Neuron (in vitro differentiated cells): ENCODE data around the gene MID1.

ENCODE experiments used
- H2AFZ ChIP-seq: one replicate; pipeline ENCODE4 v1.6.1; 2013; ENCODE audit warnings: low read depth, mild to moderate bottlenecking, inconsistent platforms, low read length, moderate library complexity
- H3K27me3 ChIP-seq: one replicate; pipeline ENCODE4 v1.6.1; 2013; ENCODE audit warnings: low read length; ENCODE audit not compliant: insufficient read depth
- H3K36me3 ChIP-seq: one replicate; pipeline ENCODE4 v1.6.1; 2013; ENCODE audit warnings: low read length; ENCODE audit not compliant: insufficient read depth
- H3K4me1 ChIP-seq: one replicate; pipeline ENCODE4 v1.6.1; 2013; ENCODE audit warnings: low read length; ENCODE audit not compliant: insufficient read depth
- H3K4me3 ChIP-seq: 2 replicates; pipeline ENCODE4 v1.5.1; 2013; ENCODE audit warnings: mild to moderate bottlenecking, low read length, moderate library complexity
- H3K9me3 ChIP-seq: one replicate; pipeline ENCODE4 v1.6.1; 2013; ENCODE audit warnings: low read length

MID1 gene

DNA sequence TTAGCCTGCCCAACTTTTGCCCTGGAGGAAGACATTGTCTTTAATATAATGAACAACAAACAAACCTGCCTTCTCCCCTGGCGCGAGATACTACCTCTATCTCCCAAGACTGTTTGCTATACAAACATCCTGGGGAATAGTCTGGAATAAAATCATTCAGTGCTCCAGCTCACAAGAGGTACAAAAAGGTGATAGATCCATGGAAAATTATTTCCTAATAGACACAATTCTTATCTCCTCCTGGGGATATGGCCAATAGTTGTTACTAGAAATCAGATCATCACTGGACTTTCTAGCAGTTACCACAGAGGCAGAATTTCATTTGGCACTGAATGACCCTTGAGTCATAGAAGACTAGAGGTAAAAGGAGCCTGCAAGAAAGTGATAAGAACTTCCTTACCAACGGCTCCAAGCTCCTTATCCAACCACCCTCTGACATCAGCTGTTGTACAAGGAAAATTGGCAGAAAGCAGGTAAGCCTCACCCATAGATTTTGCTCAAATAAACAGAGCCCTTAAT, 38.1 kb downstream of the MID1 start:
- no peak overlapping the region for H2AFZ ChIP-seq
- H3K4me3 ChIP-seq = no peak overlapping the region
- peaks cover 24% of the 10 kb centered on the region for H3K4me1 ChIP-seq
- peaks cover 13% of the 10 kb centered on the region for H3K36me3 ChIP-seq
- H3K27me3 ChIP-seq = no peaks in the 10 kb centered on the region
- H3K9me3 ChIP-seq = no peaks in the 10 kb centered on the region

DNA sequence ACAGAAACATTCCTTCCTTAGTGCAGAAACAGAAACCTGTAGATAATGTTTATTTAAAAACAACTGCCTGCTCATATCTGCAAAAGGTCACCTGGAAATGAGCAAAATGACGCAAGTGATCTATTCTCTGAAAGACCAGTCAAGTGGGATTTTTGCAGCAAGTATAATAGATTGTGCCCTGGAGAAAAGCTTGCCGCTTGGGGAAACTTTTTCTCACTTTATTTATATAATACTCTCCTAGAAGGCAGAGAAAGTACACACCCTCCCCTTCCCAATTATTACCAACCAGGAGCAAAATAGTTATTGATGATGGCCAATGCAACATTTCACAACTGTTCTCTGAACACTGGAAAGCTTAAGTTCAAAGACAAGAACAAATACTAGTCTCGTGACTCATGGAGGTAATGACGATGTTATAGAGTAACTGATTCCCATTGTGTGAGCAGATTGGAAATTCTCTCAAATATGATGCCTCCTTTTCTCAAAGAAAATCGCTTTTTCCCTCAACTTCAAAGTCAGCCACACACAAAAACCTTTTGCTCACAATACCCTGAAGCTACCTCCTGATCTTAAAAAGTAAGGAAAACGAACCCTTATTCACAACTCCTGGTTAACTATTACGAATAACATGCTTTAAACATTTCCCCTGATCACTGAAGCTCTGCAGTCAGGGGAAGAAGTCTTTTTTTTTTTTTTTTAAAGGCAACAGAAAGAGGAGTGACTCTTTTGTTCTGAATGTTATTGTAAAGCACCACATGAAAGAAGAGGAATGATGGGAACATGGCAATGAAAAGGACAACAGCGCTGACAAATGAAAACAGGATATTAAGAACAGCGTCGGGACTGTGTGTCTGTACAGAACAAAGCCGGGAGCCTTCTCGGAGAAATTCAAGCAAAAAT, 41.0 kb downstream of the MID1 start:
- H3K4me1 ChIP-seq = peaks cover 31% of the 10 kb centered on the region
- H2AFZ ChIP-seq = no peak overlapping the region
- peaks cover 10% of the 10 kb centered on the region for H3K36me3 ChIP-seq
- no peaks in the 10 kb centered on the region for H3K27me3 ChIP-seq
- peak overlapping the region; percentile 31 for H3K4me3 ChIP-seq
- no peaks in the 10 kb centered on the region for H3K9me3 ChIP-seq

DNA sequence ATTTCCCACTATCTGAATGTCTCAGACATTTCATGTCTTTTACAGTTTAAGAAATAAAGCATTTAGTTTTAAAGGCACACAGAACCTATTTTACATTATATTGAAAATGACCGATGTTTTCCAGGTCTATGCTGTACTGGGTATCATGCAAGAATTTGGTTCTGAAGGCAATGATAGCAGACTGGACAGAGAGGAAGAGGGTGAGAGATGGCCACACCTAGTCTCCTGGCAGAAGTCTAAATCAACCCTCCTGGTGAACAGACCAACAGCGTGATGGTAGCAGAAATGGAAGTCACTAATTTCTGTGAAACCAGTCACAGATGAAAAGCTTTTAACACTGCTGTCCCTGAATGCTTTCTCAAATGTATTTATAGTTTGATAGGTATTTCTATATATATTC, 41.9 kb downstream of the MID1 start:
- Histone ChIP-seq H3K4me1 (peaks cover 31% of the 10 kb centered on the region), H3K27me3 (no peaks in the 10 kb centered on the region), H3K36me3 (peaks cover 7% of the 10 kb centered on the region), H2AFZ (no peak overlapping the region), H3K4me3 (no peak overlapping the region), H3K9me3 (peaks cover 3% of the 10 kb centered on the region)

DNA sequence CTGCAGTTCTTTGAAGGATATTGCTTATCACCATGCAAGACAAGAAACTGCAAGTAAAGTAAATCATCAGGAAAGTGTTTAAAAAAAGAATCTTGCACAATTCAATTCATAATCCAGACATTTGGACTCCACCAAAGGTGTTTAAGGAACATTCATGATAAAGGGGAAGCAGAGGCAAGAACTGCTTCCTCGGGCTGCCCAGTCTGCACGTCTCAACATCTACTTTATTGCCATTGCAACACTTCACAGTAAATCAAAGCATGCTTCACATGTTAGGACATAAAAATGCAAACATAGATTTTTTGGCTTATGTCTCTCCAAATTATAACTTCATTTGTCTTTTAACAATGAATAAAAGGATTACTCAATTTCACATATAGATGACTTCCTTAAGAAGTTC, 42.5 kb downstream of the MID1 start:
- no peaks in the 10 kb centered on the region for H3K27me3 ChIP-seq
- H2AFZ ChIP-seq = no peak overlapping the region
- H3K4me3 ChIP-seq = no peak overlapping the region
- peaks cover 4% of the 10 kb centered on the region for H3K36me3 ChIP-seq
- peaks cover 31% of the 10 kb centered on the region for H3K4me1 ChIP-seq
- peaks cover 3% of the 10 kb centered on the region for H3K9me3 ChIP-seq

DNA sequence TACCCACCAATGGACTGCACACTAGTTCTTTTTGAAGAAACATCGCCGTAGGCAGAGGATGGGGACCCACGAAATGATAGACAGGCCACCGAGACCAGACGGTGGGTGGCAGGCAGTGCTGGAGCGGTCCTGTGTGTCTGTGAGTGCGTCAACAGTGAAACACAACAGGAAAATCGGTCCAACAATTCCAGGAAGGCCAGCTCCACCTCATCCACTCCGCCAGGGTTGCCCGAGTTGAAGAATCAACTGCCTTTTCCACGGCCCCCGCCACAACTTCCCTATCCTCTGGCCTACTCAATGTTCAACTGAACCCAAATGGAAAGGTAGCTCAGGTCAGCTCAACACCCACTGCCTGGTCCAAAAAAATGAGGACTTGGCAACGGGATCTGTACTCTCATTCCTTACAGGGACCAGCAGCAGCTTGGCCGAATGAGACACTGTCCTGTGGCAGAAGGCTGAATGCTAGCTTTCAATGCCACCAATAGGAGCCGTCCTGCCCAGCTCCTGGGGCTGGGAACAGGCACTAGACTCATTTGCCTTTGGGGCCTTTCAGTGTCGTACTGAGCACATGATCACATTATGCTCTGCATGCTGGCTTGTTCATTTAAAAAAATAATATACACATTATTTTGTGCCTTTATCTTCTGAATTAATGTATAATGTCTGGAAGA, 43.5 kb downstream of the MID1 start:
- Histone ChIP-seq H3K4me3 (no peak overlapping the region), H3K4me1 (peaks cover 31% of the 10 kb centered on the region), H3K9me3 (peaks cover 3% of the 10 kb centered on the region), H2AFZ (no peak overlapping the region), H3K27me3 (no peaks in the 10 kb centered on the region), H3K36me3 (peaks cover under 1% of the 10 kb centered on the region)

DNA sequence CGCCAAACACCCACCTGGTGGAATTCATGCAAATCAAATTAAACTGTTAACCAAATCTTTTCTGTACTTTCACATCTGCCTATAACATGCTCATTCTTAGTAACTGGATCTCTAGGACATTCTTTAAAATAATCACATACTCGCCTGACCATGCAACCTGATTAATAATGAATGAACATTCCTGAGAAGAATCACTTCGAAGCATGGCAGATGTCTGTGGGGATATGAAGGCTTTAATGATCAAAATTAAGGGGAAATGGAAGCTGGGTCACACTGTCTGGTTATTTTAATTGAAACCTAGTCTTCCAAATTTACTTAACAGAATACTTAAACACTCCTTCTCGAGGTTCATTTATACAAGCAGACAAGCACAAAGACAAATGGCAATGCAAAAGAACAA, 44.2 kb downstream of the MID1 start:
- H3K36me3 ChIP-seq = no peaks in the 10 kb centered on the region
- no peak overlapping the region for H2AFZ ChIP-seq
- H3K4me1 ChIP-seq = peaks cover 31% of the 10 kb centered on the region
- H3K9me3 ChIP-seq = peaks cover 3% of the 10 kb centered on the region
- no peak overlapping the region for H3K4me3 ChIP-seq
- no peaks in the 10 kb centered on the region for H3K27me3 ChIP-seq

DNA sequence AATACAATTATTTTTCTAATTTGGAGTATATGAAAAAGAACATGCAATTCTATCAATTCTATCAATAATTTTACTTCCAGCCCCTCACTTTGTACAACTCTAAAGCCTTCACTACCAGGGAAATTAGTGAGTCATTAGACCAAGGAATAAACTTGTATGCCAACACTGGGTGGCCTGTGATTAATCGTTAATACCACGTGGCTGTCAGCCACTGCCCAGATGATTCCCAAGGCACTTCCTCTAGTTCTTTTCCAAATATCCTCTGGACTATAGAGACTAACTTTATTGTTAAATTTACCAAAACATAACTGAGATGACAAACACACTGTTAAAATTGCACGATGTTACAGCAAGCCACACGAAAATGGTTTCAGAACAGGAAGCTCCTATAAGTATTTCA, 45.7 kb downstream of the MID1 start:
- Histone ChIP-seq H3K9me3 (peaks cover 3% of the 10 kb centered on the region), H3K4me1 (peaks cover 23% of the 10 kb centered on the region), H2AFZ (no peak overlapping the region), H3K36me3 (no peaks in the 10 kb centered on the region), H3K27me3 (no peaks in the 10 kb centered on the region), H3K4me3 (no peak overlapping the region)

DNA sequence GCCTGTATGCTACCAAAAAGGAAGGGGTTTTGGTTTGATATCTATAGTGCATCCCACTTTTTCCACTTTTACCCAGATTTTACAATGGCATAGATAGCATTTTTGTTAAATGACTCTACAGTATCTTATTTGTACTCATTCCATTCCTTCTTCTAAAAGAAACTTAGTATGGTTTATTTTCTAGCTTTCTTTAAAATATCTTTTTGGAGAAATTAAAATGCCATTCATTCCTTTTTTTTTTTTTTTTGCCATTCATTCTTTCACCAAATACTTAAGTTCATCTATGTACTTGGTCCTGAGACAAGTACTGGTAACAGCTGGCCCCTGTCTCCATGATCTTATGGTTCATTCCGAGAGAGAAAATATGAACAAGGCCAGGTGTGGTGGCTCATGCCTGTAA, 49.1 kb downstream of the MID1 start:
- Histone ChIP-seq H3K36me3 (peaks cover 11% of the 10 kb centered on the region), H3K9me3 (peaks cover 3% of the 10 kb centered on the region), H2AFZ (no peak overlapping the region), H3K4me1 (peaks cover 15% of the 10 kb centered on the region), H3K27me3 (no peaks in the 10 kb centered on the region), H3K4me3 (no peak overlapping the region)

DNA sequence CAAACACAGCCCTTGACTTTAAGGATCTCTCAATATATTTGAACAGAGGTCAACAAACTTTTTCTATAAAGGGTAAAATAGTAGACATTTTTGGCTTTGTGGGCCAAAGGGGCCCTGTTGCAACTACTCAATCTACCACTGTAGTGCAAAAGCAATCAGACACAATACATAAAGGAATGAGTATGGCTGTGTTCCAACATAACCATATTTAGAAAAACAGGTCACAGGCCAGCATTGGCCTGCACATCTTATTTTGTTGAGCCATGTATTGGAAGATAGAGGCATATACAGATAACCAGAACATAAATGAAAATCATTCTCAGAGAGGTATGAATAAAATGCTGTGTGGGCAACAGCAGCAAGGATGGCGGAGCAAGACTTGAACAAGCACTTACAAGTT, 49.8 kb downstream of the MID1 start:
- Histone ChIP-seq H3K27me3 (no peaks in the 10 kb centered on the region), H3K36me3 (peaks cover 16% of the 10 kb centered on the region), H3K4me1 (peaks cover 12% of the 10 kb centered on the region), H3K9me3 (peaks cover 3% of the 10 kb centered on the region), H2AFZ (no peak overlapping the region), H3K4me3 (no peak overlapping the region)

DNA sequence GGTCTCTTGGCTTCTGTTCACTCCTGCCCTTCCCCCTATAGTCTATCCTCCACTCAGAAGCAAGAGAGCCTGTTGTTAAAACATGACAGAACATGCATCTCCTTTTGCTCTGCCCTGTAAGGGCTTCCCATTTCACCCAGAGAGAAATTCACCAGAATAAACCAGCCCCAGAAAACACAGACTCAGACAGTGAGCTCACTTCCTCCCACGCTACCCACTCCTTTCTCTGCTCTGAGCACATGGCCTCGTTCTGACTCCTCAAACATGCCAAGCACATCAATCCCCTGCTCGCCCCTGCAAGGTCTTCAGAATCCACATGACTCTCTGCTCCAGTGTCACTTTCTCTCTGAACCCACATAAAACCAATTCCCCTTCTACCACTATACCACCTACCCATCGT, 50.4 kb downstream of the MID1 start:
- Histone ChIP-seq H3K4me1 (peaks cover 12% of the 10 kb centered on the region), H3K36me3 (peaks cover 20% of the 10 kb centered on the region), H3K27me3 (no peaks in the 10 kb centered on the region), H3K9me3 (peaks cover 3% of the 10 kb centered on the region), H2AFZ (no peak overlapping the region), H3K4me3 (no peak overlapping the region)

DNA sequence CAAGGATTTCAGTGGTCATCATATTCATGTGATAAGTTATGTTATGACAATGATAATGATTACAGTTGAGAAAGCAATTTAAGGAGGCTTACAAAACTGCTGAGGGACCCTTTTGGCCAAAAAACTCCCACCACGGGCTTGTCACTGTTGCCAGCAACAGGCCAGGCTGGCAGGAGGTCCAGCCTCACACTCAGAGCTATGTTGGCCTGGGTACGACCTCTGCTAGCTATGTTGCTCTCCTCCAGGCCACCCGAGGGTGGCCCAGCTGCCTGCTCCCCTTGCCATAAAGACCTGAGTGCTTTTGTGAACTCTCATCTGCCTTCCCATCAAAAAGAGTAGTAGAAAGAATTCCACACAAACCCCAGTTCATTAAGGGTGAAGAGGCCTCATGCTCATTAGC, 52.0 kb downstream of the MID1 start:
- Histone ChIP-seq H3K27me3 (no peaks in the 10 kb centered on the region), H3K4me1 (peaks cover 12% of the 10 kb centered on the region), H3K4me3 (no peak overlapping the region), H3K36me3 (peaks cover 23% of the 10 kb centered on the region), H3K9me3 (no peaks in the 10 kb centered on the region), H2AFZ (no peak overlapping the region)

DNA sequence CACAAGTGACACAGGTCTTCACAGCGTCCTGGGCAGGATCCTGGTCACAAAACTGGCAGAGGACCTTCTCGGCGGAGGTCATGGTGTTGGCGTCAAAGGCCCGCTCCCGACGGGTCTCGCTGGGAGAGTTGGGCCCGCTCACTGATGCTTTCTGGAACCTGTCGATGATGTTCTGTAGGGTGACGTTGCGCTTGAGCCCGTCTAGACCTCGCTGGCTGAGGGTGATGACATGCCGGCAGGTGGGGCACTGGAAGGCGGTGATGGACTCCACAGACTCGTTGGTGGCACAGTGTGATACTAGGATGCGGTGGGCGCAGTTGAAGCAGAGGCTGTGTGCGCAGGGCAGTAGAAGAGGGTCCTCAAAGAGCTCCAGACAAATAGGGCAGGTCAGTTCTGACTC, 53.2 kb downstream of the MID1 start:
- H3K36me3 ChIP-seq = peaks cover 23% of the 10 kb centered on the region
- no peak overlapping the region for H3K4me3 ChIP-seq
- peaks cover 12% of the 10 kb centered on the region for H3K4me1 ChIP-seq
- H3K9me3 ChIP-seq = no peaks in the 10 kb centered on the region
- H3K27me3 ChIP-seq = no peaks in the 10 kb centered on the region
- no peak overlapping the region for H2AFZ ChIP-seq

DNA sequence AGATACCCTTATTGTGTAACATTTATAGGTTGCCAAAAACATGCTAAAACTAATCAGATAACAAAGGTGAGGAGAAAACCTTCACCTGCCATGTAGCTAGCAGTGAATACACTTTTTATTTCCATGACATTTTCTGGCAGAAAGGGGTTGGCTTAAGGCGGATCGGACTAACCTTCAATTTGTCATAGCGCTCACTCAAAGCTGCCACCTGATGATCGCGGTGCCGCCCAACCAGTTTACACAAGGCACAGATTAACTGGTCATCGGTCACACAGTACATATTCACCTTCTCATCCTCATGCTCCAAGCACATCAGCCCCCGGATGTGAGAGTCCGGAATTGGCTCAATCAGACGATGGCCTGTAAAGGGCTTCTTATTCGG, 53.7 kb downstream of the MID1 start:
- H2AFZ ChIP-seq = no peak overlapping the region
- no peaks in the 10 kb centered on the region for H3K27me3 ChIP-seq
- peaks cover 12% of the 10 kb centered on the region for H3K4me1 ChIP-seq
- H3K9me3 ChIP-seq = no peaks in the 10 kb centered on the region
- H3K36me3 ChIP-seq = peaks cover 23% of the 10 kb centered on the region
- no peak overlapping the region for H3K4me3 ChIP-seq
